CD4-positive, alpha-beta T cell (primary cell): ENCODE measurements around the gene ARFGEF2. TPM values are rescaled to one million over a fixed set of nuclear protein-coding genes. Genes with fewer than 3 reads are reported as not detected.

Experiments used
- ATAC-seq: fragments of 200-7000 bp; cut with Tn5 transposase; one replicate; pipeline ENCODE4 v1.10.0; 2022; ENCODE audit warnings: mild to moderate bottlenecking; ENCODE audit not compliant: poor library complexity
- CTCF ChIA-PET: fragments of 350-600 bp; sonication (Branson Sonifier 250); formaldehyde crosslinking; loops from one replicate; lab custom pipeline; 2021; ENCODE audit warnings: antibody characterized with exemption, inconsistent platforms; lab: Charles Lee
- POLR2A ChIA-PET: fragments of 350-600 bp; sonication (Branson Sonifier 250); formaldehyde crosslinking; loops from one replicate; lab custom pipeline; 2021; ENCODE audit warnings: antibody characterized with exemption, inconsistent platforms; lab: Charles Lee
- DNase-seq, 14 experiments: peaks; one replicate each; pipeline ENCODE4 v3.0.0-alpha.2; 2013 to 2020; ENCODE audit warnings: mixed read lengths in 2 of 14
- H3K27ac ChIP-seq, 2 donors: one replicate each; pipeline versions ENCODE4 v1.5.1 to v1.7.0; 2013; ENCODE audit warnings: low read length in 2 of 2, low read depth in 1 of 2, mild to moderate bottlenecking in 1 of 2
- H3K27me3 ChIP-seq, 2 experiments: 1 replicate in 1 of 2; 2 replicates in 1 of 2; pipeline versions ENCODE4 v1.6.1 to v1.7.0; 2013; ENCODE audit warnings: low read length in 2 of 2, control low read depth in 1 of 2, mild to moderate bottlenecking in 1 of 2, moderate library complexity in 1 of 2; ENCODE audit not compliant: insufficient read depth in 2 of 2, control insufficient read depth in 1 of 2
- H3K36me3 ChIP-seq: one replicate; pipeline ENCODE4 v1.6.1; 2013; ENCODE audit warnings: low read length, control low read depth; ENCODE audit not compliant: insufficient read depth
- H3K4me1 ChIP-seq: one replicate; pipeline ENCODE4 v1.6.1; 2013; ENCODE audit warnings: low read length, control low read depth; ENCODE audit not compliant: insufficient read depth
- H3K4me3 ChIP-seq: one replicate; pipeline ENCODE4 v1.5.1; 2013; ENCODE audit warnings: mild to moderate bottlenecking, low read length, moderate library complexity
- H3K9me3 ChIP-seq, 2 experiments: 1 replicate in 1 of 2; 2 replicates in 1 of 2; pipeline versions ENCODE4 v1.6.1 to v1.7.0; 2013; ENCODE audit warnings: low read length in 2 of 2, mild to moderate bottlenecking in 2 of 2, control low read depth in 1 of 2, moderate library complexity in 1 of 2; ENCODE audit not compliant: control insufficient read depth in 1 of 2, insufficient read depth in 1 of 2
- H3K27ac Mint-ChIP-seq: one replicate; pipeline ENCODE4 v1.8.0; 2020; ENCODE audit warnings: mixed read lengths
- H3K27me3 Mint-ChIP-seq: one replicate; pipeline ENCODE4 v1.8.0; 2021; ENCODE audit warnings: mixed read lengths
- H3K36me3 Mint-ChIP-seq: one replicate; pipeline ENCODE4 v1.8.0; 2021; ENCODE audit warnings: low read depth, mixed read lengths
- H3K4me1 Mint-ChIP-seq: one replicate; pipeline ENCODE4 v1.8.0; 2021; ENCODE audit warnings: low read depth, mixed read lengths
- H3K4me3 Mint-ChIP-seq: one replicate; pipeline ENCODE4 v1.8.0; 2020; ENCODE audit warnings: mild to moderate bottlenecking, mixed read lengths
- H3K9me3 Mint-ChIP-seq: one replicate; pipeline ENCODE4 v1.8.0; 2020; ENCODE audit warnings: mixed read lengths
- CTCF ChIP-seq: fragments of 200-600 bp; IDR thresholded peaks from one replicate; pipeline ENCODE4 v1.8.0; 2022; ENCODE audit warnings: antibody characterized with exemption, mild to moderate bottlenecking
- intact Hi-C, 2 experiments: fragments of 100-400 bp; cut with DNase I in 1 of 2; cut with micrococcal nuclease in 1 of 2; formaldehyde crosslinking; loops; one replicate each; pipeline versions ENCODE4 v1.15.1 to v1.9.0; 2023 to 2025; cut with DNase I, micrococcal nuclease
- total RNA-seq, 174 experiments: library from RNA in 2 of 174; stranded (reverse) in 2 of 174; gene quantifications; one replicate each; pipeline ENCODE4 v1.2.3 and lab custom pipeline; 2021 to 2026

The ARFGEF2 gene
- total RNA-seq, 2 experiments from 2014 or later = 23.0 to 23.4 TPM

DNA sequence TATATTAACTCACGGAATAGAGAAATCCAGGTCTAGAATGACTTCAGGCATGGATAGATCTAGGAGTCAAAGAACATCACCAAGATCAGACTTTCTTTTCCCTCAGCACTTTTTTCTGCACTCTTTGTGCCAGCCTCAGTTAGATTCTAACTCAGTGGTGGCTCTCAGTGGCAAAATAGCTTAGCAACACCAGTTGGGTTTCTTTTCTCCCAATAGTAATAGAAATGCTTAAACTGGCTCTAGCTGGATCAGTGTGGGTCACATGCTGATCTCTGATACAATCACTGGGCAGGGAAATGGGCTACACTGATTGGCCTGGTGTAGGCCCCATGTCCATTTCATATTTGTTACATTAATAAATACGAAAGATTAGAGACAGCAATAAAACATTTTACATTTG, 44.2 kb upstream of the ARFGEF2 start:
- H3K4me3 Mint-ChIP-seq = no peak overlapping the region
- no peaks in the 10 kb centered on the region for H3K9me3 Mint-ChIP-seq
- no peaks in the 10 kb centered on the region for H3K9me3 ChIP-seq
- no peak overlapping the region for H3K27ac Mint-ChIP-seq
- ATAC-seq (no peak), DNase-seq (no peak)
- CTCF ChIA-PET = no interaction called here
- H3K27ac ChIP-seq = no peak overlapping the region
- peaks cover 4% of the 10 kb centered on the region for H3K4me1 Mint-ChIP-seq
- TF ChIP-seq CTCF = no peak
- no peak overlapping the region for H3K4me3 ChIP-seq
- H3K4me1 ChIP-seq = peaks cover 11% of the 10 kb centered on the region
- no peaks in the 10 kb centered on the region for H3K36me3 ChIP-seq
- POLR2A ChIA-PET = no interaction called here
- no peaks in the 10 kb centered on the region for H3K36me3 Mint-ChIP-seq
- H3K27me3 ChIP-seq = no peaks in the 10 kb centered on the region
- intact Hi-C loops = no loop called here
- H3K27me3 Mint-ChIP-seq = no peaks in the 10 kb centered on the region

GRCh38 chr20:48878534-48879248, 42.8 kb upstream of the ARFGEF2 start:
- Histone ChIP-seq H3K4me3 (no peak overlapping the region), H3K27ac (no peak overlapping the region), H3K27me3 (no peaks in the 10 kb centered on the region), H3K9me3 (no peaks in the 10 kb centered on the region), H3K4me1 (no peaks in the 10 kb centered on the region), H3K36me3 (no peaks in the 10 kb centered on the region)
- ATAC-seq (no peak), DNase-seq (no peak)
- no peaks in the 10 kb centered on the region for H3K9me3 Mint-ChIP-seq
- intact Hi-C loops = no loop called here
- no peaks in the 10 kb centered on the region for H3K4me1 Mint-ChIP-seq
- no peaks in the 10 kb centered on the region for H3K36me3 Mint-ChIP-seq
- H3K4me3 Mint-ChIP-seq = no peak overlapping the region
- H3K27me3 Mint-ChIP-seq = no peaks in the 10 kb centered on the region
- ChIA-PET POLR2A (no interaction called here), CTCF (no interaction called here)
- H3K27ac Mint-ChIP-seq = no peak overlapping the region
- no peak for TF ChIP-seq CTCF

DNA sequence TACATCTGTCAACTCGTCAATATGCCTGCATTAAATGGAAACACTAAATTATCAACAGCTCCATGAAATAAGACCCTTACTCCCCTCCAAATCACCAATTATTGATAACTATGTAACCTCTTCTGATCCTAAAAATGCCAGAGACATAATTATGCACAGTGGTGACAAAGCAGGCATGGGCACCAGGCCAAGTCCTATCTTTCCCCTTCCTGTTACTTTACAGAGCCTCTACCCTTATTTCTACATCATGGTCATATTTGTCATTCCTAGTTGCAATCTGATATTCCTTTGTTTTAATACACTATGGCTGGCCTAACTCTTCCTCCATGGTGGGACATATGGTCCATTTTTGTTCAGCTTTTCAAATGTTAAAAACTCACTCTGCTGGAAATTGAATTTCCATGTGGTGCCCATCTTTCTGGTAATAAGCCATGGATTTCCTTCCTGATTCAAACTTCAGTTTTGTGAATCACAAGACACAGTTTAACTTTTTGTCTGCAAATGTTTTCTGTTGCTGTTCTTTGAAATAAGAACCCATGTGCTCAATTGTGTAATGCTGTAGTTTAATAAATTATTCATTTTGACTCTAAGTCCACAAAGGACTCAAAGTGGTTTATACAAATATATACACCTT, 41.8 kb upstream of the ARFGEF2 start:
- Mint-ChIP-seq H3K36me3 (no peaks in the 10 kb centered on the region), H3K4me3 (no peak overlapping the region), H3K27me3 (no peaks in the 10 kb centered on the region), H3K9me3 (no peaks in the 10 kb centered on the region), H3K4me1 (no peaks in the 10 kb centered on the region), H3K27ac (no peak overlapping the region)
- peak in 1 of 14 experiments; percentile 12 for DNase-seq
- Histone ChIP-seq H3K36me3 (no peaks in the 10 kb centered on the region), H3K27me3 (no peaks in the 10 kb centered on the region), H3K4me3 (no peak overlapping the region), H3K9me3 (no peaks in the 10 kb centered on the region), H3K4me1 (no peaks in the 10 kb centered on the region), H3K27ac (no peak overlapping the region)
- TF ChIP-seq CTCF = no peak
- POLR2A ChIA-PET = no interaction called here
- ATAC-seq = no peak
- CTCF ChIA-PET = no interaction called here
- intact Hi-C loops = no loop called here
